Parathyroid adenoma (tissue), 2 donors: ENCODE results near the gene HSP90AB1.

Source experiments
- H2AFZ ChIP-seq: fragments of 300-600 bp; sonication (generic); one replicate; pipeline ENCODE4 v1.7.0; 2017; ENCODE audit warnings: antibody characterized with exemption, mild to moderate bottlenecking
- H3K27ac ChIP-seq: fragments of 300-600 bp; sonication (generic); one replicate; pipeline ENCODE4 v1.7.0; 2017
- H3K27me3 ChIP-seq: fragments of 300-600 bp; sonication (generic); one replicate; pipeline ENCODE4 v1.7.0; 2017; ENCODE audit warnings: low read length; ENCODE audit not compliant: control insufficient read depth, insufficient read depth
- H3K36me3 ChIP-seq: fragments of 300-600 bp; sonication (generic); one replicate; pipeline ENCODE4 v1.7.0; 2017; ENCODE audit warnings: low read length; ENCODE audit not compliant: control insufficient read depth, insufficient read depth
- H3K4me1 ChIP-seq: fragments of 300-600 bp; sonication (generic); one replicate; pipeline ENCODE4 v1.7.0; 2017; ENCODE audit warnings: control low read depth
- H3K4me2 ChIP-seq: fragments of 300-600 bp; sonication (generic); one replicate; pipeline ENCODE4 v1.7.0; 2017; ENCODE audit warnings: low read length
- H3K4me3 ChIP-seq: fragments of 300-600 bp; sonication (generic); one replicate; pipeline ENCODE4 v1.7.0; 2017; ENCODE audit warnings: low read depth, low read length
- H3K79me2 ChIP-seq: fragments of 300-600 bp; sonication (generic); one replicate; pipeline ENCODE4 v1.7.0; 2017; ENCODE audit warnings: control low read depth
- H3K9ac ChIP-seq: fragments of 300-600 bp; sonication (generic); one replicate; pipeline ENCODE4 v1.7.0; 2017; ENCODE audit warnings: mild to moderate bottlenecking
- H3K9me3 ChIP-seq: fragments of 300-600 bp; sonication (generic); one replicate; pipeline ENCODE4 v1.7.0; 2017; ENCODE audit warnings: low read length; ENCODE audit not compliant: control insufficient read depth
- CTCF ChIP-seq: fragments of 300-600 bp; sonication (generic); IDR thresholded peaks from one replicate; pipeline ENCODE4 v1.7.0; 2017; ENCODE audit warnings: antibody characterized with exemption, mild to moderate bottlenecking
- donor health status: primary hyperparathyroidism.

The HSP90AB1 gene

DNA sequence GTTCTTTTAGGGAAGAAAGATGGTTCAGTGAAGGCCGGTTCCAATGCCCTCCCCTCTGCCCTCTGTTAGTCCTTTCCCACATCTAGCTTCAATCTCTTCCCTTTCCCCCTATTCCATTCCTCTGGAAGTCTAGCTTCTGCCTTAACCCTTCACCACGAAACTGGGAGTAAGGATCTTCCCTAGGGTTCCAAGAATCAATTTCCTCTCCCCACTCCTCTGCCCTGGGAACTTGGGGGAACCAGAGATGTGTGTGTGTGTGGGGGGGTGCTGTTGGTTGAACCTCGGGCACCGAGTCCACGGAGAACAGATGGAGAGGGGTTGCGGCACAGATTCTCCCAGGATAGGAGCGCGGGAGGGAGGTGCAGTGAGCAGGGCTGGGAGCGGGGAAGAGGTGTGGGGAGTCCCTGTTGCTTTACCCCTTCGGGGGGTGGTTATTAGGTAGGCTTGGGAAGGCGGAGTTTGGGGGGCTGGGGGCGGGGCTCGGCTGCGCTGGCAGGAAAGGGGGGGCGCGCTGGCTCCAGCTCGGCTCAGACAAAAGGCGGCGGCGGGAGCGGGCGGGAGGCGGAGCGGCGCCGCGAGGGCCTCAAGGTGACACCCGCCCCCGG is 23.1 kb downstream of the HSP90AB1 start, which contains the start of gene TMEM151B:
Gene TMEM151B, plus strand, starts transcription at position 530 of the 605 bp plus-strand sequence. CDS start 293 bp downstream, outside the sequence.
- H3K27me3 ChIP-seq = no peaks in the 10 kb centered on the region
- H3K9ac ChIP-seq = no peak within 1 kb of the TSS
- H3K9me3 ChIP-seq = no peaks in the 10 kb centered on the region

GRCh38 chr6:44270526-44271405 is 23.9 kb downstream of the HSP90AB1 start:
- H3K36me3 ChIP-seq = no peaks in the 10 kb centered on the region
- H3K27me3 ChIP-seq = no peaks in the 10 kb centered on the region
- H3K9ac ChIP-seq = no peak overlapping the region
- no peaks in the 10 kb centered on the region for H3K79me2 ChIP-seq
- no peaks in the 10 kb centered on the region for H3K4me1 ChIP-seq
- no peak overlapping the region for H2AFZ ChIP-seq
- TF ChIP-seq CTCF = no peak
- no peak overlapping the region for H3K4me2 ChIP-seq
- H3K9me3 ChIP-seq = no peaks in the 10 kb centered on the region
- no peak overlapping the region for H3K4me3 ChIP-seq
- H3K27ac ChIP-seq = no peak overlapping the region

More for the DNA sequence above, 23.1 kb downstream of the HSP90AB1 start, which contains the start of gene TMEM151B:
- H3K4me1 ChIP-seq = no peaks in the 10 kb centered on the region
- no peaks in the 10 kb centered on the region for H3K36me3 ChIP-seq
- no peak within 1 kb of the TSS for H3K4me2 ChIP-seq
- no peak within 1 kb of the TSS for H3K27ac ChIP-seq
- no peak for TF ChIP-seq CTCF
- no peaks in the 10 kb centered on the region for H3K79me2 ChIP-seq
- no peak within 1 kb of the TSS for H3K4me3 ChIP-seq
- H2AFZ ChIP-seq = no peak within 1 kb of the TSS

GRCh38 chr6:44271406-44271723 is 24.5 kb downstream of the HSP90AB1 start:
- Histone ChIP-seq H3K36me3 (no peaks in the 10 kb centered on the region), H3K4me3 (no peak overlapping the region), H3K27me3 (no peaks in the 10 kb centered on the region), H3K9me3 (no peaks in the 10 kb centered on the region), H3K4me2 (no peak overlapping the region), H3K4me1 (no peaks in the 10 kb centered on the region), H2AFZ (no peak overlapping the region), H3K27ac (no peak overlapping the region), H3K79me2 (no peaks in the 10 kb centered on the region), H3K9ac (no peak overlapping the region)
- TF ChIP-seq CTCF = no peak

DNA sequence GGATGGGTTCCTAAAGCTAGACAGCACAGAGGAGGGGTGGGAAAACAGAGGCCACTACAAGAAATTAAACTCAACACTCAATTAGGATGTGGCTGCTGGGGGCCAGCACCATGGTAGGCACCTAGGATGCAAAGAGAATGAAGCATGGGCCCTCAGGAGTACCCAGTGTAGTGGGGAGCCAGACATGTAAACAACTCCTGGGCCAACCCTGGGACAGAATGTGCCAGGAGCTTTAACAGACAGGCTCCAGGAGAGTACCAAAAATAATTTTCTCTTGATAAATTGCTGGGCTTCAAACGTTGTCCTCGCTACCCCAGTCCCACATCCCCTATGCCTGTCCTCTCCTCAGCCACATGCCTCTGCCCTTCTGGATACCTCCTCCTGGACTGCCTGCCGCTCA is 25.0 kb downstream of the HSP90AB1 start:
- Histone ChIP-seq H3K79me2 (no peaks in the 10 kb centered on the region), H2AFZ (no peak overlapping the region), H3K4me3 (no peak overlapping the region), H3K27me3 (no peaks in the 10 kb centered on the region), H3K36me3 (no peaks in the 10 kb centered on the region), H3K9me3 (no peaks in the 10 kb centered on the region), H3K4me2 (no peak overlapping the region), H3K9ac (no peak overlapping the region), H3K27ac (no peak overlapping the region), H3K4me1 (no peaks in the 10 kb centered on the region)
- no peak for TF ChIP-seq CTCF
